RWPE2 (cell line): Measurements from ENCODE around the gene TPGS2.

Experiments
- ATAC-seq: fragments of 200-7000 bp; cut with Tn5 transposase; 3 replicates; pipeline ENCODE4 v1.9.1; 2021; ENCODE audit warnings: low read depth
- DNase-seq: peaks from one replicate; pipeline ENCODE4 v3.0.0-alpha.2; 2020; ENCODE audit warnings: low spot score
- H3K27ac ChIP-seq: fragments of 450-650 bp; 2 replicates; pipeline ENCODE4 v1.5.1; 2017; ENCODE audit warnings: mild to moderate bottlenecking; ENCODE audit not compliant: poor library complexity, severe bottlenecking
- H3K27me3 ChIP-seq: fragments of 250-450 bp; sonication (Bioruptor Pico); 2 replicates; pipeline ENCODE4 v1.5.1; 2021; ENCODE audit warnings: mild to moderate bottlenecking, moderate library complexity; ENCODE audit not compliant: insufficient read depth, poor library complexity, severe bottlenecking
- H3K36me3 ChIP-seq: fragments of 250-450 bp; sonication (Bioruptor Pico); 2 replicates; pipeline ENCODE4 v1.5.1; 2020; ENCODE audit warnings: low read depth, mild to moderate bottlenecking, moderate library complexity
- H3K4me1 ChIP-seq: fragments of 250-450 bp; sonication (Bioruptor Pico); 2 replicates; pipeline ENCODE4 v1.5.1; 2021; ENCODE audit warnings: mild to moderate bottlenecking, moderate library complexity; ENCODE audit not compliant: insufficient read depth, poor library complexity, severe bottlenecking
- H3K4me3 ChIP-seq: fragments of 250-450 bp; sonication (Bioruptor Pico); 2 replicates; pipeline ENCODE4 v1.5.1; 2021; ENCODE audit warnings: mild to moderate bottlenecking, moderate library complexity; ENCODE audit not compliant: severe bottlenecking
- H3K9me3 ChIP-seq: fragments of 250-450 bp; sonication (Bioruptor Pico); 2 replicates; pipeline ENCODE4 v1.5.1; 2021; ENCODE audit warnings: mild to moderate bottlenecking, moderate library complexity; ENCODE audit not compliant: severe bottlenecking
- CTCF ChIP-seq: fragments of 450-650 bp; IDR thresholded peaks from one replicate; pipeline ENCODE4 v1.5.1; 2017; ENCODE audit warnings: mild to moderate bottlenecking, moderate library complexity; ENCODE audit not compliant: poor library complexity, severe bottlenecking

The TPGS2 gene

GRCh38 chr18:36826556-36826955 lies 2.2 kb downstream of the TPGS2 start:
- Histone ChIP-seq H3K4me3 (no peak overlapping the region), H3K4me1 (peaks cover 10% of the 10 kb centered on the region), H3K27ac (no peak overlapping the region), H3K9me3 (no peaks in the 10 kb centered on the region), H3K36me3 (peaks cover 13% of the 10 kb centered on the region), H3K27me3 (no peaks in the 10 kb centered on the region)
- ATAC-seq: no peak
- no peak for TF ChIP-seq CTCF
- DNase-seq: no peak

DNA sequence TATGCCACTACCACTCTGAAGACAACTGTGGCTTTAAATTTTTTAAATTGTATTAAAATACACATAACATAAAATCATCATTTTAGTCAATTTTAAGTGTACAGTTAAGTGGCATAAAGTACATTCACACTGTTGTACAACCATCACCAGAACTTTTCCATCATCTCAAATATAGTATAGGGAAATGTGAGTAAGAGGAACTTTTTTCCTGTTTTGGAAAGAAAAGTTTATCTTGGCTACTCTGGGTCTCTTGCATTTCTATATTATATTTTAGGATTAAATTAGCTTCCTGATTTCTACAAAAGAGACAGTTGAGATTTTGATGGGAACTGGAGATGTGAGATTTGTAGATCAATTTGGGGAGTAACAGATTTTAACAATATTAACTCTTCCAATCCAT lies 3.3 kb downstream of the TPGS2 start:
- Histone ChIP-seq H3K27me3 (no peaks in the 10 kb centered on the region), H3K36me3 (peaks cover 13% of the 10 kb centered on the region), H3K4me1 (peaks cover 6% of the 10 kb centered on the region), H3K9me3 (no peaks in the 10 kb centered on the region), H3K4me3 (no peak overlapping the region), H3K27ac (no peak overlapping the region)
- DNase-seq (no peak), ATAC-seq (no peak)
- no peak for TF ChIP-seq CTCF

DNA sequence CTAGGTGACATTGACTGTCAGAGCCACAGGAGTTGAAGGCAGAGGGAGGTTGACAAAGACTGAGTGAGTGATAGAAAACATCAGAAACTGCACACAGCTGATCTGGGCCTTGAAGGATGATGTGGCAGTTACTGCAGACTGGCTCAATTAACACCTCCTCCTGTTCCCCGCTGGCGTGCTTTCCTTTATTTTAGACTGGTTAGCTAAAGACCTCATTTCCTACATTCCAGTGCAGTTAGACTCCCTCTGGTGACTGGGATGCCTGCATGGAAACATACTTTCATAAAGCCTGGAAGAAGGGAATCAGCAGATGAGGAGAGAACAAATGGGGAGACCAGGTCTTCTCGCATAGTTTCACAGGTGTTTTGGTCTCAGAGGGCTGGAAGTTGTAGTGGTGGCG lies 7.1 kb downstream of the TPGS2 start:
- no peak overlapping the region for H3K27ac ChIP-seq
- peaks cover 28% of the 10 kb centered on the region for H3K36me3 ChIP-seq
- no peak overlapping the region for H3K4me3 ChIP-seq
- H3K27me3 ChIP-seq: no peaks in the 10 kb centered on the region
- no peaks in the 10 kb centered on the region for H3K9me3 ChIP-seq
- ATAC-seq (no peak), DNase-seq (no peak)
- H3K4me1 ChIP-seq: no peaks in the 10 kb centered on the region
- no peak for TF ChIP-seq CTCF

GRCh38 chr18:36819621-36820020 lies 9.2 kb downstream of the TPGS2 start:
- H3K9me3 ChIP-seq: no peaks in the 10 kb centered on the region
- H3K27ac ChIP-seq: no peak overlapping the region
- H3K27me3 ChIP-seq: no peaks in the 10 kb centered on the region
- TF ChIP-seq CTCF: no peak
- H3K4me3 ChIP-seq: no peak overlapping the region
- H3K36me3 ChIP-seq: peaks cover 42% of the 10 kb centered on the region
- peaks cover 3% of the 10 kb centered on the region for H3K4me1 ChIP-seq
- ATAC-seq (no peak), DNase-seq (no peak)

GRCh38 chr18:36818652-36819051 lies 10.2 kb downstream of the TPGS2 start:
- H3K27me3 ChIP-seq: no peaks in the 10 kb centered on the region
- no peak for DNase-seq
- no peaks in the 10 kb centered on the region for H3K9me3 ChIP-seq
- H3K36me3 ChIP-seq: peaks cover 45% of the 10 kb centered on the region
- ATAC-seq: no peak
- no peak overlapping the region for H3K27ac ChIP-seq
- H3K4me3 ChIP-seq: no peak overlapping the region
- peaks cover 3% of the 10 kb centered on the region for H3K4me1 ChIP-seq
- no peak for TF ChIP-seq CTCF
